Heart left ventricle (tissue), 16 donors: ENCODE data around the gene PRKRIP1. TPM values are rescaled to one million over a fixed set of nuclear protein-coding genes. Genes with fewer than 3 reads are reported as not detected.
"Not testable (repeated sequence)": the region's sequence is repeated elsewhere in the genome, so short reads cannot be mapped to it uniquely, and the experiment has no call there.

Experiments
- ATAC-seq, 4 donors: fragments of 200-7000 bp; cut with Tn5 transposase; one replicate each; pipeline ENCODE4 v1.9.1; 2020 to 2022; ENCODE audit warnings: moderate library complexity in 4 of 4, mild to moderate bottlenecking in 3 of 4, moderate number of reproducible peaks in 1 of 4
- DNase-seq, 5 donors: peaks; one replicate each; pipeline ENCODE4 v3.0.0-alpha.2; 2020
- H3K27ac ChIP-seq, 12 donors: fragments of 200-600 bp; sonication (generic) in 4 of 12; one replicate each; pipeline versions ENCODE4 v1.5.0 to v1.8.0; 2016 to 2022; ENCODE audit warnings: mild to moderate bottlenecking in 2 of 12
- H3K27me3 ChIP-seq, 9 donors: fragments of 200-600 bp; sonication (generic) in 2 of 9; one replicate each; pipeline versions ENCODE4 v1.5.1 to v1.8.0; 2016 to 2022; ENCODE audit warnings: mild to moderate bottlenecking in 3 of 9
- H3K36me3 ChIP-seq, 9 donors: fragments of 200-600 bp; sonication (generic) in 2 of 9; one replicate each; pipeline versions ENCODE4 v1.5.0 to v1.8.0; 2018 to 2022; ENCODE audit warnings: mild to moderate bottlenecking in 2 of 9
- H3K4me1 ChIP-seq, 12 donors: fragments of 200-600 bp; sonication (generic) in 4 of 12; one replicate each; pipeline versions ENCODE4 v1.5.0 to v1.8.0; 2016 to 2022; ENCODE audit warnings: mild to moderate bottlenecking in 3 of 12
- H3K4me3 ChIP-seq, 12 donors: fragments of 200-600 bp; sonication (generic) in 4 of 12; one replicate each; pipeline versions ENCODE4 v1.5.0 to v1.8.0; 2017 to 2022; ENCODE audit warnings: mild to moderate bottlenecking in 9 of 12, moderate library complexity in 4 of 12
- H3K9me3 ChIP-seq, 12 donors: fragments of 200-600 bp; sonication (generic) in 4 of 12; one replicate each; pipeline versions ENCODE4 v1.5.0 to v1.8.0; 2016 to 2022; ENCODE audit warnings: mild to moderate bottlenecking in 1 of 12
- CTCF ChIP-seq, 12 donors: fragments of 200-600 bp; sonication (generic) in 4 of 12; IDR thresholded peaks; one replicate each; pipeline versions ENCODE4 v1.5.0 to v1.8.0; 2018 to 2022; ENCODE audit warnings: antibody characterized with exemption in 12 of 12, mild to moderate bottlenecking in 5 of 12
- WGBS, 4 donors: extraction: QIAGEN DNeasy Blood & Tissue Kit in 2 of 4; methylation state at CpG; one replicate each; pipeline versions ENCODE4 v1.1.5 to v1.1.7; 2013 to 2018; 5-methylcytosine and 5-hydroxymethylcytosine counted together
- intact Hi-C, 10 donors: fragments of 100-400 bp; cut with DNase I; formaldehyde crosslinking; loops; one replicate each; pipeline versions ENCODE4 v1.11.1 to v1.14.2; 2022
- microRNA-seq, 4 donors: library from miRNA; unstranded; fragments of <30 nt; microRNA quantifications; one replicate each; pipeline versions ENCODE4 to v1.2.0, GENCODE V29; 2017 to 2020
- polyA plus RNA-seq, 2 donors: library from polyadenylated mRNA; stranded (reverse); fragments of 200-250 nt; gene quantifications; one replicate each; pipeline ENCODE4 v1.2.3, GENCODE V29; 2013
- total RNA-seq, 9 donors: library from RNA; depleted of rRNA in 2 of 9; stranded (reverse); fragments of >200 nt in 2 of 9; fragmentation: NEBNext Ultra II Directional in 3 of 9; extraction: Animal tissue kit (Norgen Biotek cat#: 25700) in 3 of 9; gene quantifications; one replicate each; pipeline versions ENCODE4 v1.1.0 to v1.2.4, GENCODE V29; 2016 to 2023
- donor health status: ischemic (EF 13 %, LVEDD 7.1; RV severe dilation, severe dysfunction).
- donor health status: healthy with polysubstance abuse.
- donor health status: DM: no; HTN: yes; CAD: no.
- donor health status: DM: no; HTN: no; CAD: no.
- donor health status: ischemic (EF 25% LVEDD 6.9; RV normal size, moderate dysfunction).
- donor health status: ischemic (EF 25% LVEDD 5.7; RV mildly dilated, moderate dysfunction).
- donor health status: healthy.
- donor health status: DM: yes; HTN: yes; CAD: no.
- donor health status: ischemic (EF 35%, LVEDD 5.7; RV mildly dilated, moderate dysfunction).
- donor health status: nonischemic (EF 11% LVEDD 7.7; RV severe dilation, severe dysfunction).
- donor health status: DM: yes; HTN: yes; CAD: no.
- donor health status: PGD.
- donor health status: ischemic (EF 29% LVEDD 5.4; RV normal size, mild dysfunction).
- donor health status: nonischemic (EF 23%, LVEDD 6.1; RV moderate dilation, normal function).

Gene PRKRIP1
- total and polyA plus RNA-seq, 11 donors = 7.4 to 15.2 (median 11.7) TPM

GRCh38 chr7:102473271-102473991, 77.3 kb downstream of the PRKRIP1 start:
- DNase-seq = peak; percentile 3 to 55 (median 12)
- TF ChIP-seq CTCF (IDR thresholded peaks at IDR 0.05) = no peak
- peaks cover 0 to 3% (median 0%) of the 10 kb centered on the region in 12 donors for H3K4me1 ChIP-seq
- H3K36me3 ChIP-seq = peaks cover 0 to 43% (median 28%) of the 10 kb centered on the region in 9 donors
- 81 to 85% (median 85%) methylated on average over 22 to 23 of the region's 23 CpGs for WGBS, 4 donors
- no peaks in the 10 kb centered on the region for H3K9me3 ChIP-seq
- H3K27ac ChIP-seq = no peak overlapping the region
- ATAC-seq = no peak
- H3K4me3 ChIP-seq = no peak overlapping the region
- no peaks in the 10 kb centered on the region for H3K27me3 ChIP-seq
- intact Hi-C loops = no loop called here

- H3K9me3 ChIP-seq, intact Hi-C loops, H3K4me1 ChIP-seq, H3K4me3 ChIP-seq, ATAC-seq, H3K27me3 ChIP-seq, H3K27ac ChIP-seq: not testable (repeated sequence)
- 80 to 91% (median 89%) methylated on average over 1 to 13 of the region's 14 CpGs; no CpG with 5 or more reads in 1 of the 4 donors for WGBS, 4 donors
- H3K36me3 ChIP-seq = peaks cover 0 to 40% (median 27%) of the 10 kb centered on the region in 9 donors
- DNase-seq = peak in 4 of 5 donors; percentile 4 to 22 (median 15)
These were observed 78.0 kb downstream of the PRKRIP1 start for GRCh38 chr7:102474116-102474515.

- H3K4me3 ChIP-seq, H3K4me1 ChIP-seq, ATAC-seq, H3K9me3 ChIP-seq, H3K27ac ChIP-seq, H3K27me3 ChIP-seq, intact Hi-C loops: not testable (repeated sequence)
- WGBS, 4 donors = 77 to 100% (median 83%) methylated on average over 1 to 12 of the region's 19 CpGs
- peak in 2 of 5 donors; percentile 14 to 30 for DNase-seq
- H3K36me3 ChIP-seq = peaks cover 0 to 35% (median 23%) of the 10 kb centered on the region in 9 donors
These were observed 78.7 kb downstream of the PRKRIP1 start for GRCh38 chr7:102474736-102475435.

Small RNA genes within 50 kb of the gene (microRNA-seq; reads per million reads assigned to microRNA genes)
- gene MIR4467 (0 to 3.1 (median 0.10) reads per million in 4 donors), gene MIR5090 (0 to 1.9 (median 0.74) reads per million in 4 donors), gene MIR548O (0 to 0.21 (median 0) reads per million in 4 donors)

Other genes with a start within 250 kb of the PRKRIP1 start
- gene SH2B2, start 109.5 kb upstream of the PRKRIP1 start, total RNA-seq = 1 to 10 TPM in 8 of 9 donors, under 1 TPM in 1; 1.00 to 5.7 (median 2.5) TPM
- 1 to 10 TPM in 1 of 2 donors, under 1 TPM in 1; 0.50 to 2.2 TPM for gene SH2B2, start 109.5 kb upstream of the PRKRIP1 start, polyA plus RNA-seq
- not detected for gene SPDYE6, start 39.9 kb upstream of the PRKRIP1 start, total RNA-seq
- under 1 TPM in 1 of 2 donors, not detected in 1; 0.15 TPM for gene SPDYE6, start 39.9 kb upstream of the PRKRIP1 start, polyA plus RNA-seq
- gene ORAI2, start 37.2 kb downstream of the PRKRIP1 start, total RNA-seq = 10 to 100 TPM in 2 of 9 donors, 1 to 10 TPM in 7; 1.9 to 22.0 (median 4.8) TPM
- gene ORAI2, start 37.2 kb downstream of the PRKRIP1 start, polyA plus RNA-seq = 10 to 100 TPM in 1 of 2 donors, 1 to 10 TPM in 1; 1.1 to 10.6 TPM
- 10 to 100 TPM in 2 of 9 donors, 1 to 10 TPM in 7; 4.9 to 19.4 (median 6.5) TPM for gene ALKBH4, start 68.5 kb downstream of the PRKRIP1 start, total RNA-seq
- 1 to 10 TPM; 6.8 to 7.9 TPM for gene ALKBH4, start 68.5 kb downstream of the PRKRIP1 start, polyA plus RNA-seq
- 10 to 100 TPM in 4 of 9 donors, 1 to 10 TPM in 5; 7.6 to 24.9 (median 9.7) TPM for gene LRWD1, start 68.6 kb downstream of the PRKRIP1 start, total RNA-seq
- gene LRWD1, start 68.6 kb downstream of the PRKRIP1 start, polyA plus RNA-seq = 10 to 100 TPM in 1 of 2 donors, 1 to 10 TPM in 1; 4.7 to 26.4 TPM
- gene POLR2J, start 82.6 kb downstream of the PRKRIP1 start, total RNA-seq = 10 to 100 TPM; 34.4 to 72.9 (median 47.4) TPM
- gene POLR2J, start 82.6 kb downstream of the PRKRIP1 start, polyA plus RNA-seq = 100 to 1,000 TPM in 1 of 2 donors, 10 to 100 TPM in 1; 86.3 to 227 TPM
- 10 to 100 TPM in 2 of 9 donors, 1 to 10 TPM in 7; 3.3 to 28.1 (median 7.1) TPM for gene RASA4B, start 121.4 kb downstream of the PRKRIP1 start, total RNA-seq
- gene RASA4B, start 121.4 kb downstream of the PRKRIP1 start, polyA plus RNA-seq = 1 to 10 TPM; 2.7 to 3.2 TPM
- 10 to 100 TPM in 2 of 9 donors, 1 to 10 TPM in 7; 1.9 to 20.6 (median 5.7) TPM for gene UPK3BL2, start 147.3 kb downstream of the PRKRIP1 start, total RNA-seq
- 1 to 10 TPM; 1.2 to 5.8 TPM for gene UPK3BL2, start 147.3 kb downstream of the PRKRIP1 start, polyA plus RNA-seq
- under 1 TPM in 1 of 9 donors, not detected in 8; 0.24 TPM for gene SPDYE2, start 154.9 kb downstream of the PRKRIP1 start, total RNA-seq
- under 1 TPM in 1 of 2 donors, not detected in 1; 0.15 TPM for gene SPDYE2, start 154.9 kb downstream of the PRKRIP1 start, polyA plus RNA-seq
- 10 to 100 TPM in 6 of 9 donors, 1 to 10 TPM in 3; 4.8 to 32.9 (median 12.0) TPM for gene POLR2J3, start 176.2 kb downstream of the PRKRIP1 start, total RNA-seq
- gene POLR2J3, start 176.2 kb downstream of the PRKRIP1 start, polyA plus RNA-seq = 10 to 100 TPM; 31.7 to 67.7 TPM
- gene RASA4, start 220.4 kb downstream of the PRKRIP1 start, total RNA-seq = 100 to 1,000 TPM in 1 of 9 donors, 10 to 100 TPM in 5, 1 to 10 TPM in 3; 6.3 to 106 (median 14.9) TPM
- gene RASA4, start 220.4 kb downstream of the PRKRIP1 start, polyA plus RNA-seq = 1 to 10 TPM; 8.1 to 9.4 TPM
- gene UPK3BL1, start 246.4 kb downstream of the PRKRIP1 start, total RNA-seq = 10 to 100 TPM in 7 of 9 donors, 1 to 10 TPM in 2; 6.0 to 29.2 (median 12.8) TPM
- 10 to 100 TPM in 1 of 2 donors, 1 to 10 TPM in 1; 8.3 to 30.9 TPM for gene UPK3BL1, start 246.4 kb downstream of the PRKRIP1 start, polyA plus RNA-seq